Measurements from ENCODE around the gene RNASE13. TPM values are rescaled to one million over a fixed set of nuclear protein-coding genes. Genes with fewer than 3 reads are reported as not detected.

Gene RNASE13
- total and polyA plus RNA-seq, 2 of the 4 experiments (the other 2 are of a cell fraction) = not detected

DNA sequence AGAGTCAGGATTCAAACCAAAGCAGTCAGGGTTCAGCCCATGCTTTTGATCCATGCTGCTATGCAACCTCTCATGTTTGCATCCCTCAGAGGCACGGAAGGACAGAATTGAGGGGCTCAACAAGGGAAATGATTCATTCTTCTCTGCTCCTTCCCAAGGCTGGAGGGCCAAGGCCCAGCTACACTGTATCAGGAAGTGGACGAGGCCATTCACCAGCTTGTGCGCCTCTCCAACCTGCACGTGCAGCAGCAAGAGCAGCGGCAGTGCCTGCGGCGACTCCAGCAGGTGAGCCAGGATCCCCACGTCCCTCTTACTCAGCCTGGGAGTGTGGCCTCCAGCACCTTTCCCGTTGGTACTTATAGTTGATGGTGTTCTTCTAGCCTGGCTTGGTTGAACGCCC is 44.1 kb upstream of the RNASE13 start:
- Histone ChIP-seq H3K79me1 (ENCODE audit: low read depth in 1 of 2, low read length in 2 of 2) (peaks cover 19 to 27% of the 10 kb centered on the region in 2 experiments; a peak in 3 of 4 replicates), H4K20me1 (ENCODE audit: insufficient read depth, low read length) (no peaks in the 10 kb centered on the region), H3K4ac (ENCODE audit: low read depth, low read length) (no peak overlapping the region), H2AK5ac (ENCODE audit: low read depth, low read length) (no peak overlapping the region), H4K8ac (ENCODE audit: low read depth in 2 of 2, low read length in 2 of 2) (no peak overlapping the region), H2BK15ac (ENCODE audit: low read depth, low read length) (no peak overlapping the region), H3K36me3 (ENCODE audit: control insufficient read depth, insufficient read depth, low read length) (peaks cover 90% of the 10 kb centered on the region), H3K9ac (ENCODE audit: low read depth, low read length) (no peak overlapping the region), H4K91ac (ENCODE audit: insufficient read depth, low read depth, low read length) (no peak overlapping the region), H3K4me2 (ENCODE audit: low read depth, low read length) (no peak overlapping the region), H2BK20ac (ENCODE audit: low read depth, low read length) (no peak overlapping the region), H3K14ac (replicated peaks; ENCODE audit: low read depth, low read length) (no peak overlapping the region), H3K23ac (ENCODE audit: low read depth, low read length) (no peak overlapping the region), H3K9me1 (ENCODE audit: insufficient read depth, low read length) (no peaks in the 10 kb centered on the region), H3K56ac (ENCODE audit: extremely low read depth, insufficient read depth, low read length) (no peak overlapping the region), H3K27ac (ENCODE audit: insufficient read depth, low read length) (no peak overlapping the region), H2BK5ac (ENCODE audit: low read depth, low read length, poor library complexity, severe bottlenecking) (no peak overlapping the region), H3K27me3 (ENCODE audit: control insufficient read depth, insufficient read depth, low read length) (no peaks in the 10 kb centered on the region), H3K4me1 (ENCODE audit: control insufficient read depth, insufficient read depth, low read length) (peaks cover 1% of the 10 kb centered on the region), H3K4me3 (ENCODE audit: insufficient read depth, low read depth, low read length) (no peak overlapping the region), H2AFZ (replicated peaks; ENCODE audit: low read length, poor library complexity) (no peak overlapping the region), H2AK9ac (replicated peaks; ENCODE audit: low read depth, low read length, poor library complexity) (peak overlapping the region; percentile 33), H3K9me3 (ENCODE audit: control insufficient read depth, insufficient read depth, low read length) (no peaks in the 10 kb centered on the region), H2BK120ac (ENCODE audit: low read depth, low read length) (no peak overlapping the region), H4K5ac (ENCODE audit: low read depth, low read length) (no peak overlapping the region), H3K18ac (ENCODE audit: low read depth, low read length) (no peak overlapping the region)
- no TSS peak for BruUV-seq (replicated peaks)
- 90% methylated on average over 3 of the region's 10 CpGs; no CpG with 5 or more reads in 1 of the 2 experiments for WGBS, 2 experiments (ENCODE audit: extremely low coverage in 2 of 2, insufficient read length in 1 of 2)
- DNase-seq (no peak), ATAC-seq (ENCODE audit: low read depth) (no peak)
- intact Hi-C loops (cut with micrococcal nuclease) (no loop called here), in situ Hi-C loops (cut with MboI; ENCODE audit: low sequenced_read_pairs) (loop anchor here (25.0 kb wide), 2 partner anchors 616 to 741 kb away; partner anchors contain the start of genes APEX1, CCNB1IP1, OSGEP and PARP2), dilution Hi-C loops (cut with HindIII; ENCODE audit: low sequenced_read_pairs, unreplicated experiment) (no loop called here)
- ChIA-PET CTCF (interaction anchor here (1.1 kb wide), 1 partner anchor 20 kb away, joined by 5 read pairs; no protein-coding TSS in a partner anchor), POLR2A (ENCODE audit: unreplicated experiment) (no interaction called here)
- TF ChIP-seq MXI1 (IDR thresholded peaks at IDR 0.05; ENCODE audit: borderline replicate concordance, low read depth, low read length) = no peak
- TF ChIP-seq RFX5 (IDR thresholded peaks at IDR 0.05; ENCODE audit: low read depth, low read length) = no peak
- TF ChIP-seq MAZ (IDR thresholded peaks at IDR 0.05; ENCODE audit: borderline replicate concordance, low read depth, low read length) = no peak
- no peak for TF ChIP-seq RAD21 (IDR thresholded peaks at IDR 0.05; ENCODE audit: low read length)
- no peak for TF ChIP-seq FOS (IDR thresholded peaks at IDR 0.05; ENCODE audit: low read depth, low read length)
- TF ChIP-seq CHD1 (IDR thresholded peaks at IDR 0.05; ENCODE audit: low read depth, low read length) = no peak
- TF ChIP-seq BHLHE40 (IDR thresholded peaks at IDR 0.05; ENCODE audit: low read depth, low read length) = no peak
- no peak for TF ChIP-seq CEBPB (IDR thresholded peaks at IDR 0.05; ENCODE audit: low read depth, low read length)
- no peak for TF ChIP-seq RCOR1 (IDR thresholded peaks at IDR 0.05; ENCODE audit: insufficient replicate concordance, low read length)
- no peak for TF ChIP-seq MAFK (IDR thresholded peaks at IDR 0.05; ENCODE audit: low read depth, low read length)
- TF ChIP-seq, protein P1, sequence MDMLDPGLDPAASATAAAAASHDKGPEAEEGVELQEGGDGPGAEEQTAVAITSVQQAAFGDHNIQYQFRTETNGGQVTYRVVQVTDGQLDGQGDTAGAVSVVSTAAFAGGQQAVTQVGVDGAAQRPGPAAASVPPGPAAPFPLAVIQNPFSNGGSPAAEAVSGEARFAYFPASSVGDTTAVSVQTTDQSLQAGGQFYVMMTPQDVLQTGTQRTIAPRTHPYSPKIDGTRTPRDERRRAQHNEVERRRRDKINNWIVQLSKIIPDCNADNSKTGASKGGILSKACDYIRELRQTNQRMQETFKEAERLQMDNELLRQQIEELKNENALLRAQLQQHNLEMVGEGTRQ (IDR thresholded peaks at IDR 0.05; ENCODE audit: low read depth, low read length) = no peak
- no peak for TF ChIP-seq SMC3 (IDR thresholded peaks at IDR 0.05; ENCODE audit: low read depth, low read length)
- TF ChIP-seq NFE2L2 (IDR thresholded peaks at IDR 0.05; ENCODE audit: low read depth, low read length) = no peak
- TF ChIP-seq, protein P2, sequence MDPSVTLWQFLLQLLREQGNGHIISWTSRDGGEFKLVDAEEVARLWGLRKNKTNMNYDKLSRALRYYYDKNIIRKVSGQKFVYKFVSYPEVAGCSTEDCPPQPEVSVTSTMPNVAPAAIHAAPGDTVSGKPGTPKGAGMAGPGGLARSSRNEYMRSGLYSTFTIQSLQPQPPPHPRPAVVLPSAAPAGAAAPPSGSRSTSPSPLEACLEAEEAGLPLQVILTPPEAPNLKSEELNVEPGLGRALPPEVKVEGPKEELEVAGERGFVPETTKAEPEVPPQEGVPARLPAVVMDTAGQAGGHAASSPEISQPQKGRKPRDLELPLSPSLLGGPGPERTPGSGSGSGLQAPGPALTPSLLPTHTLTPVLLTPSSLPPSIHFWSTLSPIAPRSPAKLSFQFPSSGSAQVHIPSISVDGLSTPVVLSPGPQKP (IDR thresholded peaks at IDR 0.05; ENCODE audit: borderline replicate concordance, low read depth, low read length) = no peak
- TF ChIP-seq, protein P3, sequence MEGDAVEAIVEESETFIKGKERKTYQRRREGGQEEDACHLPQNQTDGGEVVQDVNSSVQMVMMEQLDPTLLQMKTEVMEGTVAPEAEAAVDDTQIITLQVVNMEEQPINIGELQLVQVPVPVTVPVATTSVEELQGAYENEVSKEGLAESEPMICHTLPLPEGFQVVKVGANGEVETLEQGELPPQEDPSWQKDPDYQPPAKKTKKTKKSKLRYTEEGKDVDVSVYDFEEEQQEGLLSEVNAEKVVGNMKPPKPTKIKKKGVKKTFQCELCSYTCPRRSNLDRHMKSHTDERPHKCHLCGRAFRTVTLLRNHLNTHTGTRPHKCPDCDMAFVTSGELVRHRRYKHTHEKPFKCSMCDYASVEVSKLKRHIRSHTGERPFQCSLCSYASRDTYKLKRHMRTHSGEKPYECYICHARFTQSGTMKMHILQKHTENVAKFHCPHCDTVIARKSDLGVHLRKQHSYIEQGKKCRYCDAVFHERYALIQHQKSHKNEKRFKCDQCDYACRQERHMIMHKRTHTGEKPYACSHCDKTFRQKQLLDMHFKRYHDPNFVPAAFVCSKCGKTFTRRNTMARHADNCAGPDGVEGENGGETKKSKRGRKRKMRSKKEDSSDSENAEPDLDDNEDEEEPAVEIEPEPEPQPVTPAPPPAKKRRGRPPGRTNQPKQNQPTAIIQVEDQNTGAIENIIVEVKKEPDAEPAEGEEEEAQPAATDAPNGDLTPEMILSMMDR (conservative IDR thresholded peaks at IDR 0.05; ENCODE audit: low read depth, low read length) = no peak

Data from IMR-90 (cell line).